Ramos (cell line): ENCODE results near the gene RGL3.
"Not testable (repeated sequence)": the region's sequence is repeated elsewhere in the genome, so short reads cannot be mapped to it uniquely, and the experiment has no call there.

Experiments used
- in situ Hi-C: fragments of 300-500 bp; cut with MboI; formaldehyde crosslinking; loops from one replicate; pipeline ENCODE4 v1.14.3; 2022; ENCODE audit warnings: low sequenced_read_pairs; ENCODE audit not compliant: unreplicated experiment

Gene RGL3

GRCh38 chr19:11418549-11419506, at the start of gene RGL3:
TSS of gene RGL3 (minus strand) at chr19:11419314. CDS start at chr19:11419278, 36 bp downstream.
- in situ Hi-C loops: no loop called here

GRCh38 chr19:11468266-11468845, 49.2 kb upstream of the RGL3 start:
- in situ Hi-C loops: not testable (repeated sequence)

GRCh38 chr19:11465600-11465999, 46.5 kb upstream of the RGL3 start:
- in situ Hi-C loops: no loop called here

GRCh38 chr19:11464333-11465265, 45.5 kb upstream of the RGL3 start:
- in situ Hi-C loops: no loop called here

- in situ Hi-C loops: no loop called here
Measured at GRCh38 chr19:11463391-11463790, 44.3 kb upstream of the RGL3 start.

- in situ Hi-C loops: no loop called here
Measured at GRCh38 chr19:11461453-11461852, 42.3 kb upstream of the RGL3 start.

GRCh38 chr19:11460207-11460606, 41.1 kb upstream of the RGL3 start:
- in situ Hi-C loops: no loop called here

- in situ Hi-C loops: not testable (repeated sequence)
Measured at GRCh38 chr19:11458912-11459311, 39.8 kb upstream of the RGL3 start.

GRCh38 chr19:11458236-11458900, 39.3 kb upstream of the RGL3 start:
- in situ Hi-C loops: no loop called here

- in situ Hi-C loops: no loop called here
Measured at GRCh38 chr19:11457831-11458230, 38.7 kb upstream of the RGL3 start.

GRCh38 chr19:11457115-11457514, 38.0 kb upstream of the RGL3 start:
- in situ Hi-C loops: no loop called here

GRCh38 chr19:11456659-11457058, 37.5 kb upstream of the RGL3 start:
- in situ Hi-C loops: no loop called here

- in situ Hi-C loops: not testable (repeated sequence)
Measured at GRCh38 chr19:11455233-11455554, 36.1 kb upstream of the RGL3 start.

GRCh38 chr19:11453468-11454341, 34.6 kb upstream of the RGL3 start:
- in situ Hi-C loops: no loop called here

GRCh38 chr19:11452620-11453310, 33.7 kb upstream of the RGL3 start:
- in situ Hi-C loops: no loop called here

- in situ Hi-C loops: no loop called here
Measured at GRCh38 chr19:11451871-11452619, 32.9 kb upstream of the RGL3 start.

GRCh38 chr19:11451327-11451870, 32.3 kb upstream of the RGL3 start:
- in situ Hi-C loops: no loop called here
